ENCODE measurements around the gene CTNNA3. TPM values are rescaled to one million over a fixed set of nuclear protein-coding genes. Genes with fewer than 3 reads are reported as not detected.

CTNNA3 gene
- total RNA-seq, 4 donors from 2014 or later, result 0.68 to 75.2 (median 1.4) TPM

DNA sequence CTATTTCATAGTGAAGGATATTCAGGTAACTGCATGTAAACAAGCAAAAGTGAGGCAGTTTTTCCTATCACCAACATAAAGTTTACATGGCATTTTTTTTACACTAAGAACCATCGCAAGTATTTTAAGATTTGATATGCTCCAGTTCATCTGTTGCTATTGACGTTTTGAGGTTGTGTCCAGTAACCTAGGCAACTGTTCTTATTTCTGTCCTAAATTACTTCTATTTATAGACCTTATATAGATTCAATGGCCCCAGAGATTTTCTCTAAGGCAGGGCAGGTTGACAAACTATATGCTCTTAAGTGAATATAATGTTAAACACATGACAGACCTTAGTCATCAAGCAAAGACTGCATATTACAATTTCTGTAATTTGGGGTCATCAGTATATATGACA is 1600.4 kb downstream of the CTNNA3 start:
- H3K27me3 ChIP-seq, result no peaks in the 10 kb centered on the region
- H3K9me3 ChIP-seq, result no peaks in the 10 kb centered on the region
- intact Hi-C loops (cut with DNase I; ENCODE audit: low total_unique reads), result no loop called here
- no peaks in the 10 kb centered on the region for H3K4me1 ChIP-seq
- no peak for DNase-seq
- no peak overlapping the region for H3K4me3 ChIP-seq
- no peaks in the 10 kb centered on the region for H3K36me3 ChIP-seq
- H3K27ac ChIP-seq, result no peak overlapping the region
- in situ Hi-C loops (cut with MboI; ENCODE audit: low pct_ligation_motif_present in 1 of 4, low pct_unique_long_range_greater_than_20kb in 1 of 4, low sequenced_read_pairs in 3 of 4), result no loop called here
- WGBS, 2 donors (ENCODE audit: low coverage in 1 of 2), result 76 to 83% methylated on average over 2 of the region's 2 CpGs
- TF ChIP-seq EP300 (IDR thresholded peaks at IDR 0.05; ENCODE audit: low read depth) (no peak), POLR2AphosphoS5 (IDR thresholded peaks at IDR 0.05) (no peak)

DNA sequence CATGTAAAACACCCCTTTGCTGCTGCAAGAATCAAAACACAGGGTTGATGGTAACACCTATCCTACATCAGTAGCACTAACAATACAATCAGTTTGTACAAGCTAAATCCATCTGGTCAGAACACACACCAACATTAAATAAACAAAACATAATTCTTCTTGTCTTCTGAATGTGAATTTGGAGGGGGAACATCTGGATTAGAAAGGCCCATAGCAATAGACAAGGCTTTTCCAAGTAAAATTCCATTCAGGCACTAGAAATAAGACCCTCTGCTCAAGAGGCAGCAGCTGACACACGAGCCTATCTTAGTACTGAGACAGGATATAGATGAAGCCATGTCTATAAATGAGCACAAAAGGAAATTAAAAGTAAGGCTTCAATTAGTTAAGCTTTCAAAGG is 1610.1 kb downstream of the CTNNA3 start:
- Histone ChIP-seq H3K27me3 (no peaks in the 10 kb centered on the region), H3K9me3 (no peaks in the 10 kb centered on the region), H3K27ac (no peak overlapping the region), H3K36me3 (no peaks in the 10 kb centered on the region), H3K4me1 (no peaks in the 10 kb centered on the region), H3K4me3 (no peak overlapping the region)
- 0 to 17% methylated on average over 1 of the region's 1 CpG for WGBS, 2 donors (ENCODE audit: low coverage in 1 of 2)
- no peak for DNase-seq
- in situ Hi-C loops (cut with MboI; ENCODE audit: low pct_ligation_motif_present in 1 of 4, low pct_unique_long_range_greater_than_20kb in 1 of 4, low sequenced_read_pairs in 3 of 4) (no loop called here), intact Hi-C loops (cut with DNase I; ENCODE audit: low total_unique reads) (no loop called here)
- TF ChIP-seq POLR2A (IDR thresholded peaks at IDR 0.05) (no peak), POLR2AphosphoS5 (IDR thresholded peaks at IDR 0.05) (no peak), EP300 (IDR thresholded peaks at IDR 0.05; ENCODE audit: low read depth) (no peak)
- TF ChIP-seq, protein P1, sequence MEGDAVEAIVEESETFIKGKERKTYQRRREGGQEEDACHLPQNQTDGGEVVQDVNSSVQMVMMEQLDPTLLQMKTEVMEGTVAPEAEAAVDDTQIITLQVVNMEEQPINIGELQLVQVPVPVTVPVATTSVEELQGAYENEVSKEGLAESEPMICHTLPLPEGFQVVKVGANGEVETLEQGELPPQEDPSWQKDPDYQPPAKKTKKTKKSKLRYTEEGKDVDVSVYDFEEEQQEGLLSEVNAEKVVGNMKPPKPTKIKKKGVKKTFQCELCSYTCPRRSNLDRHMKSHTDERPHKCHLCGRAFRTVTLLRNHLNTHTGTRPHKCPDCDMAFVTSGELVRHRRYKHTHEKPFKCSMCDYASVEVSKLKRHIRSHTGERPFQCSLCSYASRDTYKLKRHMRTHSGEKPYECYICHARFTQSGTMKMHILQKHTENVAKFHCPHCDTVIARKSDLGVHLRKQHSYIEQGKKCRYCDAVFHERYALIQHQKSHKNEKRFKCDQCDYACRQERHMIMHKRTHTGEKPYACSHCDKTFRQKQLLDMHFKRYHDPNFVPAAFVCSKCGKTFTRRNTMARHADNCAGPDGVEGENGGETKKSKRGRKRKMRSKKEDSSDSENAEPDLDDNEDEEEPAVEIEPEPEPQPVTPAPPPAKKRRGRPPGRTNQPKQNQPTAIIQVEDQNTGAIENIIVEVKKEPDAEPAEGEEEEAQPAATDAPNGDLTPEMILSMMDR (IDR thresholded peaks at IDR 0.05), result no peak

DNA sequence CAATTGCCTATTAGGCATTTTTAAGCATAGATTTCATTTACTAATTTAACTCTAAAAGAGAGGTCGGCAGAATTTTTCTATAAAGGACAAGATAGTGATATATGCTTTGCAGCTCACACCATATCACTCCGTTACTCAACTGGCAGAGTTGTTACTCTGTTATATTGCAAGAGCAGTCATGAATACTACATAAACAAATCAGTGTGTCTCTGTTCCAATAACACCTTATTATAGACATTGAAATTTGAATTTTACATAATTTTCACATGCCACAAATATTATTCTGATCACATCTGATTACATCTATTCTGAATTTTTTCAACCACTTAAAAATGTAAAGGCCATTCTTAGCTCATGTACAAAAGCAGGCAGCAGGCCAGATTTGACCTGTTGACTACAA is 1624.1 kb downstream of the CTNNA3 start:
- H3K4me1 ChIP-seq, result no peaks in the 10 kb centered on the region
- H3K4me3 ChIP-seq, result no peak overlapping the region
- H3K9me3 ChIP-seq, result no peaks in the 10 kb centered on the region
- 77 to 83% methylated on average over 2 of the region's 2 CpGs for WGBS, 2 donors (ENCODE audit: low coverage in 1 of 2)
- no peaks in the 10 kb centered on the region for H3K27me3 ChIP-seq
- no peak for DNase-seq
- no peak overlapping the region for H3K27ac ChIP-seq
- in situ Hi-C loops (cut with MboI; ENCODE audit: low pct_ligation_motif_present in 1 of 4, low pct_unique_long_range_greater_than_20kb in 1 of 4, low sequenced_read_pairs in 3 of 4) (no loop called here), intact Hi-C loops (cut with DNase I; ENCODE audit: low total_unique reads) (no loop called here)
- TF ChIP-seq EP300 (IDR thresholded peaks at IDR 0.05; ENCODE audit: low read depth) (no peak), POLR2AphosphoS5 (IDR thresholded peaks at IDR 0.05) (no peak), POLR2A (IDR thresholded peaks at IDR 0.05) (no peak)
- TF ChIP-seq, protein P1 (IDR thresholded peaks at IDR 0.05), result no peak
- no peaks in the 10 kb centered on the region for H3K36me3 ChIP-seq

DNA sequence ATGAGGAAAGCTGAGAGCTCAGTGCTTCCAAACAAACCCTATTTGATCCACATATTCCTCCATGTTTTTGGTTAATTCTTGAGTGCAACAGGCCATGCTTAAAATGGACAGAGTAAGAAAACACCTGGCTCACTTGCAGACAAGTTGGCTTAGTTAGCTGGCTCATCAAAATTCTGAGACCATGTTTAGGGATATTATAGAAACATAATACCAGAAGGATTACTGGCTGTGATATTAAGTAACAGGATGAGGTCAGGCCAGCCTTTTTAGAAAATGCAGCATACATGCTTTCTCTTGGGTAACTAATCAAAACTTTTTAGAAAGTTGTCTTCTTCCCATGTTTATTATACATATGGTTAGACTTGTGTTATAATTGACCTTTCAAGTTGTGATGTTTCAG is 1637.4 kb downstream of the CTNNA3 start:
- TF ChIP-seq, protein P1 (IDR thresholded peaks at IDR 0.05), result no peak
- TF ChIP-seq EP300 (IDR thresholded peaks at IDR 0.05; ENCODE audit: low read depth) (no peak), POLR2A (IDR thresholded peaks at IDR 0.05) (no peak), POLR2AphosphoS5 (IDR thresholded peaks at IDR 0.05) (no peak)
- intact Hi-C loops (cut with DNase I; ENCODE audit: low total_unique reads), result no loop called here
- H3K9me3 ChIP-seq, result no peaks in the 10 kb centered on the region
- no peaks in the 10 kb centered on the region for H3K4me1 ChIP-seq
- in situ Hi-C loops (cut with MboI; ENCODE audit: low pct_ligation_motif_present in 1 of 4, low pct_unique_long_range_greater_than_20kb in 1 of 4, low sequenced_read_pairs in 3 of 4), result no loop called here
- no peaks in the 10 kb centered on the region for H3K27me3 ChIP-seq
- no peak for DNase-seq
- H3K36me3 ChIP-seq, result no peaks in the 10 kb centered on the region
- no peak overlapping the region for H3K4me3 ChIP-seq
- no peak overlapping the region for H3K27ac ChIP-seq

DNA sequence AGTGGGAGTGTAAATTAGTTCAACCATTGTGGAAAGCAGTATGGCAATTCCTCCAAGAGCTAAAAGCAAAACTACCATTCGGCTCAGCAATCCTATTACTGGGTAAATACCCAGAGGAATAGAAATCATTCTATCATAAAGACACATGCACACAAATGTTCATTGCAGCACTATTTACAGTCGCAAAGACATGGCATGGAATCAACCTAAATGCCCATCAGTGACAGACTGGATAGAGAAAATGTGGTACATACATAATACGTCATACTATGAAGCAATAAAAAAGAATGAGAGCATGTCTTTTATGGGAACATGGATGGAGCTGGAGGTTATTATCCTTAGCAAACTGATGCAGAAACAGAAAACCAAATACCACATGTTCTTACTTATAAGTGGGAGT is 1646.7 kb downstream of the CTNNA3 start:
- H3K4me3 ChIP-seq, result no peak overlapping the region
- WGBS, 2 donors (ENCODE audit: low coverage in 1 of 2), result 78 to 80% methylated on average over 3 of the region's 3 CpGs

More for the DNA sequence above, 1646.7 kb downstream of the CTNNA3 start:
- Histone ChIP-seq H3K36me3 (no peaks in the 10 kb centered on the region), H3K27ac (no peak overlapping the region), H3K4me1 (no peaks in the 10 kb centered on the region), H3K27me3 (no peaks in the 10 kb centered on the region), H3K9me3 (peaks cover 0 to 3% of the 10 kb centered on the region in 2 donors)
- DNase-seq, result no peak
- intact Hi-C loops (cut with DNase I; ENCODE audit: low total_unique reads), result no loop called here
- in situ Hi-C loops (cut with MboI; ENCODE audit: low pct_ligation_motif_present in 1 of 4, low pct_unique_long_range_greater_than_20kb in 1 of 4, low sequenced_read_pairs in 3 of 4), result no loop called here
- TF ChIP-seq EP300 (IDR thresholded peaks at IDR 0.05; ENCODE audit: low read depth), result no peak
- TF ChIP-seq, protein P1 (IDR thresholded peaks at IDR 0.05), result no peak
- no peak for TF ChIP-seq POLR2A (IDR thresholded peaks at IDR 0.05)
- TF ChIP-seq POLR2AphosphoS5 (IDR thresholded peaks at IDR 0.05), result no peak
